HEK293 (cell line): ENCODE measurements around the gene UBAC2.

Experiments used
- CTCF ChIA-PET: fragments of 350-600 bp; formaldehyde crosslinking; extraction: SDS; loops from one replicate; lab custom pipeline; 2021; ENCODE audit warnings: antibody characterized with exemption; lab: Yijun Ruan, JAX
- POLR2A ChIA-PET: fragments of 300-600 bp; formaldehyde crosslinking; extraction: SDS; loops from one replicate; lab custom pipeline; 2020; ENCODE audit warnings: antibody characterized with exemption, inconsistent platforms; lab: Yijun Ruan, JAX
- H3K27ac ChIP-seq: fragments of 200-500 bp; sonication (Bioruptor generic); 2 replicates; pipeline ENCODE4 v1.5.1; 2014; ENCODE audit warnings: low read depth, low read length, control low read depth, inconsistent platforms; ENCODE audit errors: extremely low read depth
- H3K36me3 ChIP-seq, 2 experiments: fragments of 200-500 bp in 1 of 2; sonication (Bioruptor generic) in 1 of 2; 1 replicate in 1 of 2; 2 replicates in 1 of 2; pipeline ENCODE4 v1.5.1; 2014 to 2017; ENCODE audit warnings: inconsistent platforms in 2 of 2, low read length in 2 of 2; ENCODE audit not compliant: control insufficient read depth in 2 of 2, insufficient read depth in 1 of 2
- H3K4me1 ChIP-seq: fragments of 200-500 bp; sonication (Bioruptor generic); 2 replicates; pipeline ENCODE4 v1.5.1; 2014; ENCODE audit warnings: mild to moderate bottlenecking, low read length, inconsistent platforms; ENCODE audit not compliant: control insufficient read depth, insufficient read depth
- H3K4me3 ChIP-seq: 2 replicates; pipeline ENCODE4 v1.5.1; 2011; ENCODE audit warnings: low read depth, mild to moderate bottlenecking, control low read depth, low read length, moderate library complexity
- H3K9me3 ChIP-seq: fragments of 200-500 bp; sonication (Bioruptor generic); 2 replicates; pipeline ENCODE4 v1.5.1; 2014; ENCODE audit warnings: low read depth, low read length, inconsistent platforms; ENCODE audit not compliant: control insufficient read depth, insufficient read depth
- BCL6B ChIP-seq: fragments of 450-650 bp; formaldehyde crosslinking; IDR thresholded peaks from 2 replicates; pipeline ENCODE4 v1.5.1; 2017; ENCODE audit warnings: missing biosample characterization, missing genetic modification characterization
- KLF1 ChIP-seq: fragments of 450-650 bp; formaldehyde crosslinking; IDR thresholded peaks from 2 replicates; pipeline ENCODE4 v1.5.1; 2016; ENCODE audit warnings: missing biosample characterization, missing genetic modification characterization
- KLF8 ChIP-seq: fragments of 450-650 bp; formaldehyde crosslinking; IDR thresholded peaks from 2 replicates; pipeline ENCODE4 v1.5.1; 2016; ENCODE audit warnings: missing biosample characterization, missing genetic modification characterization
- PRDM1 ChIP-seq: fragments of 450-650 bp; formaldehyde crosslinking; IDR thresholded peaks from 2 replicates; pipeline ENCODE4; 2016; ENCODE audit warnings: missing biosample characterization, missing genetic modification characterization
- SETDB1 ChIP-seq: IDR thresholded peaks from one replicate; pipeline ENCODE4 v1.6.1; 2017; ENCODE audit warnings: mild to moderate bottlenecking, low read length, moderate library complexity, mixed read lengths; ENCODE audit not compliant: insufficient read length
- TCF7L2 ChIP-seq: IDR thresholded peaks from 2 replicates; pipeline ENCODE4 v1.6.1; 2011; ENCODE audit warnings: low read depth, mild to moderate bottlenecking, inconsistent platforms, low read length, moderate library complexity, borderline replicate concordance
- YY1 ChIP-seq: fragments of 450-650 bp; formaldehyde crosslinking; IDR thresholded peaks from 2 replicates; pipeline ENCODE4 v1.5.1; 2018; ENCODE audit warnings: missing biosample characterization, missing genetic modification characterization
- ZBTB17 ChIP-seq: fragments of 450-650 bp; formaldehyde crosslinking; IDR thresholded peaks from 2 replicates; pipeline ENCODE4 v1.5.1; 2016; ENCODE audit warnings: missing biosample characterization, missing genetic modification characterization
- ZBTB21 ChIP-seq: fragments of 450-650 bp; formaldehyde crosslinking; IDR thresholded peaks from 2 replicates; pipeline ENCODE4 v1.5.1; 2017; ENCODE audit warnings: missing biosample characterization, missing genetic modification characterization
- ZFP41 ChIP-seq: fragments of 450-650 bp; formaldehyde crosslinking; IDR thresholded peaks from 2 replicates; pipeline ENCODE4 v1.5.1; 2016; ENCODE audit warnings: missing biosample characterization, missing genetic modification characterization, borderline replicate concordance
- ZFP69B ChIP-seq: fragments of 450-650 bp; formaldehyde crosslinking; IDR thresholded peaks from 2 replicates; pipeline ENCODE4 v1.5.1; 2016; ENCODE audit warnings: missing biosample characterization, missing genetic modification characterization
- ZIC2 ChIP-seq: fragments of 450-650 bp; formaldehyde crosslinking; IDR thresholded peaks from 2 replicates; pipeline ENCODE4 v1.5.1; 2016; ENCODE audit warnings: missing biosample characterization, missing genetic modification characterization
- ZNF121 ChIP-seq: fragments of 450-650 bp; formaldehyde crosslinking; IDR thresholded peaks from 2 replicates; pipeline ENCODE4 v1.5.1; 2016; ENCODE audit warnings: missing biosample characterization, missing genetic modification characterization
- ZNF133 ChIP-seq: fragments of 450-650 bp; formaldehyde crosslinking; IDR thresholded peaks from 2 replicates; pipeline ENCODE4 v1.5.1; 2016; ENCODE audit warnings: missing biosample characterization, missing genetic modification characterization
- ZNF138 ChIP-seq: fragments of 450-650 bp; formaldehyde crosslinking; IDR thresholded peaks from 2 replicates; pipeline ENCODE4 v1.5.1; 2016; ENCODE audit warnings: missing biosample characterization, missing genetic modification characterization, borderline replicate concordance
- ZNF16 ChIP-seq: fragments of 450-650 bp; formaldehyde crosslinking; IDR thresholded peaks from 2 replicates; pipeline ENCODE4 v1.5.1; 2016; ENCODE audit warnings: low read depth, missing biosample characterization, missing genetic modification characterization
- ZNF184 ChIP-seq: fragments of 450-650 bp; IDR thresholded peaks from 2 replicates; pipeline ENCODE4 v1.5.1; 2018; ENCODE audit warnings: missing biosample characterization, mild to moderate bottlenecking, missing genetic modification characterization
- ZNF24 ChIP-seq: fragments of 450-650 bp; formaldehyde crosslinking; IDR thresholded peaks from 2 replicates; pipeline ENCODE4 v1.5.1; 2016; ENCODE audit warnings: missing biosample characterization, missing genetic modification characterization
- ZNF274 ChIP-seq, 2 experiments: fragments of 200-500 bp in 1 of 2; fragments of 450-650 bp in 1 of 2; sonication (Bioruptor generic) in 1 of 2; formaldehyde crosslinking in 1 of 2; IDR thresholded peaks; 2 replicates each; pipeline versions ENCODE4 v1.5.1 to v1.6.1; 2014 to 2016; ENCODE audit warnings: borderline replicate concordance in 1 of 2, inconsistent platforms in 1 of 2, low read length in 1 of 2, missing biosample characterization in 1 of 2, missing genetic modification characterization in 1 of 2
- ZNF280D ChIP-seq: fragments of 450-650 bp; formaldehyde crosslinking; IDR thresholded peaks from 2 replicates; pipeline ENCODE4 v1.5.1; 2016; ENCODE audit warnings: missing biosample characterization, missing genetic modification characterization
- ZNF324 ChIP-seq: fragments of 450-650 bp; formaldehyde crosslinking; IDR thresholded peaks from 2 replicates; pipeline ENCODE4 v1.5.1; 2016; ENCODE audit warnings: missing biosample characterization, missing genetic modification characterization
- ZNF335 ChIP-seq: fragments of 450-650 bp; formaldehyde crosslinking; conservative IDR thresholded peaks from 2 replicates; pipeline ENCODE4 v1.5.1; 2016; ENCODE audit warnings: missing biosample characterization, missing genetic modification characterization
- ZNF350 ChIP-seq: fragments of 450-650 bp; formaldehyde crosslinking; IDR thresholded peaks from 2 replicates; pipeline ENCODE4 v1.5.0; 2017; ENCODE audit warnings: missing biosample characterization, mild to moderate bottlenecking, missing genetic modification characterization
- ZNF624 ChIP-seq: fragments of 450-650 bp; formaldehyde crosslinking; IDR thresholded peaks from 2 replicates; pipeline ENCODE4 v1.5.1; 2017; ENCODE audit warnings: missing biosample characterization, missing genetic modification characterization
- ZNF626 ChIP-seq: fragments of 450-650 bp; sonication (Bioruptor Pico); formaldehyde crosslinking; IDR thresholded peaks from 2 replicates; pipeline ENCODE4 v1.5.1; 2018; ENCODE audit warnings: missing biosample characterization, missing genetic modification characterization, inconsistent platforms
- TF ChIP-seq, protein P1 (sequence below): fragments of 450-650 bp; formaldehyde crosslinking; IDR thresholded peaks from 2 replicates; pipeline ENCODE4 v1.5.1; 2016; ENCODE audit warnings: missing biosample characterization, missing genetic modification characterization

The UBAC2 gene

GRCh38 chr13:99287551-99287950, 86.9 kb downstream of the UBAC2 start:
- no peak for TF ChIP-seq ZNF24 (tag by site-specific recombination)
- TF ChIP-seq ZBTB17 (tag by site-specific recombination) = no peak
- no peak for TF ChIP-seq ZNF138
- TF ChIP-seq ZNF133 = no peak
- no peak for TF ChIP-seq ZBTB21 (tag by site-specific recombination)
- TF ChIP-seq ZFP41 = no peak
- TF ChIP-seq KLF8 (tag by site-specific recombination) = no peak
- TF ChIP-seq ZFP69B = no peak
- TF ChIP-seq ZNF324 (tag by site-specific recombination) = no peak
- no peak for TF ChIP-seq ZNF624 (tag by site-specific recombination)
- H3K27ac ChIP-seq = no peak overlapping the region
- H3K4me1 ChIP-seq = no peaks in the 10 kb centered on the region
- ChIA-PET POLR2A (no interaction called here), CTCF (interaction anchor here (0.5 kb wide), 1 partner anchor 47 kb away, joined by 3 read pairs; no protein-coding TSS in a partner anchor)
- no peaks in the 10 kb centered on the region for H3K9me3 ChIP-seq
- no peaks in the 10 kb centered on the region for H3K36me3 ChIP-seq
- H3K4me3 ChIP-seq = no peak overlapping the region

DNA sequence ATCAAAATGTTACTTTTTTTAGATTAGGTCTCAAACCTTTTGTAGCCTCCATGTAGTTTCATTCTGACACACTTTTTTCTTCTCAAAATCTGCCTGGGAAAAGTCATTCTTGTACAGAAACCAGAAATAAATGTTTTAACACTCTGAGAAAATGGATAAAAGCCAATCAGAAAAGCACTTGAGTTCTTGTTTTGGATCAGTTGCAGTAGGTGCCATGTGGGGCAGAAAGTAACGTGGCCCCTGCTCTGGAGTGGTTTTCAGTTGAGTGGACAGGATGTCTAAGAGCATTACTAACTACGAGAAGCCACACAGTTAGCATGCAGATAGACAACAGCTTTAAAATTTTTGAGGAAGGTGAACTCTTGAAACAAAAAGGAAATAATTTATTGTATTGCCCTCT, 87.4 kb downstream of the UBAC2 start:
- ChIA-PET CTCF (interaction anchor here (0.6 kb wide), 1 partner anchor 9 kb away, joined by 3 read pairs; no protein-coding TSS in a partner anchor), POLR2A (no interaction called here)
- Histone ChIP-seq H3K36me3 (no peaks in the 10 kb centered on the region), H3K4me1 (no peaks in the 10 kb centered on the region), H3K4me3 (no peak overlapping the region), H3K27ac (no peak overlapping the region), H3K9me3 (no peaks in the 10 kb centered on the region)
- no peak for TF ChIP-seq ZIC2
- TF ChIP-seq ZNF184 (tag by site-specific recombination) = no peak
- TF ChIP-seq ZNF350 = no peak
- TF ChIP-seq KLF1 = no peak
- no peak for TF ChIP-seq ZBTB21 (tag by site-specific recombination)
- no peak for TF ChIP-seq SETDB1
- no peak for TF ChIP-seq ZNF624 (tag by site-specific recombination)
- no peak for TF ChIP-seq ZNF335 (tag by site-specific recombination)
- TF ChIP-seq ZNF626 (tag by site-specific recombination) = no peak

DNA sequence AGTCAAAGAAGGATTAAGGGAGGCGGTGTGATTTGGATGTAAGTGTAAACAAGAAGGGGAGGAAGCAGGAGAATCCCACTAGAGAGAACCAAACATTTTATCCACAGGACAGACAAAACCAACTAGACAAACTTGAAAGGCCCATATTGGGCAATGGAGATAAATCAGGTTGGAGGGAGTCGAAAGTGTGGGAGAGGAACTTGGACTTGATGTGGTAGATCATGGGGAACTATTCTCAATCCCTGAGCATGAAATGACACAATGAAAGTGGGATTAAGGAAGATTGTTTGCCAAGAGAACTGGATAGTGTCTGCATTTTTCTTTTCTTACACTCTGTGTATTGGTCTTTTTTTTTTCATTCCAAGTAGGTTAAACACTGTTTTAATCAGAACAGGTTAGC, 88.6 kb downstream of the UBAC2 start:
- ChIA-PET CTCF (interaction anchor here (0.6 kb wide), 1 partner anchor 105 kb away, joined by 3 read pairs; no protein-coding TSS in a partner anchor), POLR2A (no interaction called here)
- Histone ChIP-seq H3K27ac (no peak overlapping the region), H3K4me3 (no peak overlapping the region), H3K4me1 (no peaks in the 10 kb centered on the region), H3K36me3 (no peaks in the 10 kb centered on the region), H3K9me3 (no peaks in the 10 kb centered on the region)
- TF ChIP-seq, protein P1, sequence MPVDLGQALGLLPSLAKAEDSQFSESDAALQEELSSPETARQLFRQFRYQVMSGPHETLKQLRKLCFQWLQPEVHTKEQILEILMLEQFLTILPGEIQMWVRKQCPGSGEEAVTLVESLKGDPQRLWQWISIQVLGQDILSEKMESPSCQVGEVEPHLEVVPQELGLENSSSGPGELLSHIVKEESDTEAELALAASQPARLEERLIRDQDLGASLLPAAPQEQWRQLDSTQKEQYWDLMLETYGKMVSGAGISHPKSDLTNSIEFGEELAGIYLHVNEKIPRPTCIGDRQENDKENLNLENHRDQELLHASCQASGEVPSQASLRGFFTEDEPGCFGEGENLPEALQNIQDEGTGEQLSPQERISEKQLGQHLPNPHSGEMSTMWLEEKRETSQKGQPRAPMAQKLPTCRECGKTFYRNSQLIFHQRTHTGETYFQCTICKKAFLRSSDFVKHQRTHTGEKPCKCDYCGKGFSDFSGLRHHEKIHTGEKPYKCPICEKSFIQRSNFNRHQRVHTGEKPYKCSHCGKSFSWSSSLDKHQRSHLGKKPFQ (tag by site-specific recombination) = no peak
- TF ChIP-seq TCF7L2 (no peak), BCL6B (tag by site-specific recombination) (no peak), ZNF280D (tag by site-specific recombination) (no peak), ZNF16 (tag by site-specific recombination) (no peak), ZNF274 (IDR thresholded peaks at IDR 0.05; ENCODE audit: low read length) (no peak), ZNF274 (tag by site-specific recombination; IDR thresholded peaks at IDR 0.05; ENCODE audit: borderline replicate concordance) (no peak), ZNF624 (tag by site-specific recombination) (no peak), ZNF121 (tag by site-specific recombination) (no peak), YY1 (tag by site-specific recombination) (no peak), PRDM1 (no peak)
